ENCODE data around the gene TMEM150A.

- TF ChIP-seq CTCF (IDR thresholded peaks at IDR 0.05): no peak
- no peak for TF ChIP-seq POLR2AphosphoS5 (IDR thresholded peaks at IDR 0.05)
- no peak for TF ChIP-seq POLR2A (IDR thresholded peaks at IDR 0.05)
Observed at GRCh38 chr2:85597241-85597640, 5.3 kb downstream of the TMEM150A start.

All from transverse colon (tissue), 4 donors.